ENCODE results near the gene FAM174B. TPM values are rescaled to one million over a fixed set of nuclear protein-coding genes. Genes with fewer than 3 reads are reported as not detected.

The FAM174B gene
- total RNA-seq, 1 experiment from 2014 or later: 0.30 TPM

DNA sequence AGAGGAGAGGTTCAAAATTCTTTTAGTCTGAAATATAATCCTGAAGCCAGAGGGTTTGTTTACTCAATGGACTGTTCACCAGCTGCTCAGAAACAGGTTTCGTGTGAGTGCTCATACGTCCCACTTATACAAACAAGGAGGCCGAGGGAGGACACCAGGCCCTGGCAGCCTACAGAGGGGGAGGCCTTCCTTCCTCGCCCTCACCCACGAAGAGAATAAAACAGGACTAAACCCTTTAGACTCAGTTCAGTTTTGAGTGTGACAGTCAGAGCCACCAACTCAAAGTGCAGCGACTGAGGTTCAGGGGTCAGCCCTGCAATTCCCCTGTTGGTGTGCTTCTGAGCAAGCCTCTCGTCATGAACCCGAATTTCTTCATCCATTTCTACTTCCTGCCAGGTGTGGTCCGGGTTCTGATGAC lies 17.3 kb downstream of the FAM174B start:
- no peak overlapping the region for H3K4me3 ChIP-seq (replicated peaks in 1 of 2; ENCODE audit: low read depth in 1 of 2, low read length in 2 of 2)
- intact Hi-C loops (cut with micrococcal nuclease): no loop called here
- no peak overlapping the region for H3K9ac ChIP-seq (ENCODE audit: low read length)
- no peaks in the 10 kb centered on the region for H3K36me3 ChIP-seq (ENCODE audit: control insufficient read depth in 1 of 2, insufficient read depth in 2 of 2, low read length in 2 of 2)
- no peak overlapping the region for H2AFZ ChIP-seq (ENCODE audit: low read depth, low read length, poor library complexity, severe bottlenecking)
- ATAC-seq (no peak), DNase-seq (ENCODE audit: low read depth, low spot score) (no peak)
- TF ChIP-seq POLR2A (IDR thresholded peaks at IDR 0.05; ENCODE audit: borderline replicate concordance, extremely low read depth, insufficient read depth, insufficient read length) (no peak), TCF7L2 (IDR thresholded peaks at IDR 0.05; ENCODE audit: borderline replicate concordance, extremely low read depth, insufficient read depth, insufficient read length) (no peak), ELF1 (IDR thresholded peaks at IDR 0.05; ENCODE audit: borderline replicate concordance, low read depth) (no peak), EGR1 (IDR thresholded peaks at IDR 0.05; ENCODE audit: low read depth) (no peak)
- TF ChIP-seq, protein P1, sequence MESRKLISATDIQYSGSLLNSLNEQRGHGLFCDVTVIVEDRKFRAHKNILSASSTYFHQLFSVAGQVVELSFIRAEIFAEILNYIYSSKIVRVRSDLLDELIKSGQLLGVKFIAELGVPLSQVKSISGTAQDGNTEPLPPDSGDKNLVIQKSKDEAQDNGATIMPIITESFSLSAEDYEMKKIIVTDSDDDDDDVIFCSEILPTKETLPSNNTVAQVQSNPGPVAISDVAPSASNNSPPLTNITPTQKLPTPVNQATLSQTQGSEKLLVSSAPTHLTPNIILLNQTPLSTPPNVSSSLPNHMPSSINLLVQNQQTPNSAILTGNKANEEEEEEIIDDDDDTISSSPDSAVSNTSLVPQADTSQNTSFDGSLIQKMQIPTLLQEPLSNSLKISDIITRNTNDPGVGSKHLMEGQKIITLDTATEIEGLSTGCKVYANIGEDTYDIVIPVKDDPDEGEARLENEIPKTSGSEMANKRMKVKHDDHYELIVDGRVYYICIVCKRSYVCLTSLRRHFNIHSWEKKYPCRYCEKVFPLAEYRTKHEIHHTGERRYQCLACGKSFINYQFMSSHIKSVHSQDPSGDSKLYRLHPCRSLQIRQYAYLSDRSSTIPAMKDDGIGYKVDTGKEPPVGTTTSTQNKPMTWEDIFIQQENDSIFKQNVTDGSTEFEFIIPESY (IDR thresholded peaks at IDR 0.05; ENCODE audit: extremely low read depth, insufficient replicate concordance, low read length): no peak
- no TSS peak for BruUV-seq (replicated peaks)
- ChIA-PET POLR2A (no interaction called here), CTCF (interaction anchor here (1.5 kb wide), 1 partner anchor 76 kb away, joined by 3 read pairs; no protein-coding TSS in a partner anchor), RAD21 (ENCODE audit: low non-redundant PET in 1 of 2, low total read pairs in 2 of 2, uncharacterized antibody in 2 of 2, unreplicated experiment in 2 of 2) (no interaction called here)
- H4K20me1 ChIP-seq (ENCODE audit: insufficient read depth): no peaks in the 10 kb centered on the region
- H3K9me3 ChIP-seq (ENCODE audit: control insufficient read depth in 1 of 2, insufficient read depth in 1 of 2, low read depth in 1 of 2, low read length in 2 of 2): no peaks in the 10 kb centered on the region
- no peak overlapping the region for H3K27ac ChIP-seq (ENCODE audit: low read depth, low read length)
- H3K79me2 ChIP-seq (ENCODE audit: insufficient read depth, low read length): no peaks in the 10 kb centered on the region
- H3K27me3 ChIP-seq (ENCODE audit: insufficient read depth, low read length): no peaks in the 10 kb centered on the region
- peaks cover 0 to 5% of the 10 kb centered on the region in 2 experiments; a peak in 1 of 4 replicates for H3K4me1 ChIP-seq (ENCODE audit: control insufficient read depth in 1 of 2, insufficient read depth in 2 of 2, low read length in 2 of 2)
- H3K9me2 ChIP-seq (ENCODE audit: insufficient read depth): no peaks in the 10 kb centered on the region
- H3K4me2 ChIP-seq (ENCODE audit: low read length): no peak overlapping the region

DNA sequence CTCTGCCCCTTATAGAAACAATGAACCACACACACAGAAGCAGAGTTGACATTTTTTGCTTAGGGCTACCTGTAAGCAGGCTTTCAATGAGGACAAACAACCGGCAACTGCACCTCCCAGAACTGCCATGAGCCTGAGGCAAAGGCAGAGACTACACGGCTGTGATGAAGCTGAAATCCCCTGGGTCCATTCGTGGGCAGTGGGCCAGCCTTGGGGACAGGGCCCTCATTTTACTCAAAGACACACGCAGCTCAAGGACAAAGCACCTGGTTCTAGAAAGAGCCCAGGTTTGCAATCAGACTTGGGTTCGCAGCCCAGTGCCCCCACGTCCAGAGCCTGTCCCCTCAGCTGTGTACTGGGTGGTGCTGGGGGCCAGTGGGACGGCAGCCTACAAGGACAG lies 17.9 kb downstream of the FAM174B start:
- Histone ChIP-seq H3K79me2 (ENCODE audit: insufficient read depth, low read length) (no peaks in the 10 kb centered on the region), H4K20me1 (ENCODE audit: insufficient read depth) (no peaks in the 10 kb centered on the region), H3K27ac (ENCODE audit: low read depth, low read length) (no peak overlapping the region), H2AFZ (ENCODE audit: low read depth, low read length, poor library complexity, severe bottlenecking) (no peak overlapping the region), H3K4me3 (replicated peaks in 1 of 2; ENCODE audit: low read depth in 1 of 2, low read length in 2 of 2) (no peak overlapping the region), H3K9me2 (ENCODE audit: insufficient read depth) (no peaks in the 10 kb centered on the region), H3K4me2 (ENCODE audit: low read length) (no peak overlapping the region), H3K9ac (ENCODE audit: low read length) (no peak overlapping the region), H3K27me3 (ENCODE audit: insufficient read depth, low read length) (no peaks in the 10 kb centered on the region), H3K4me1 (ENCODE audit: control insufficient read depth in 1 of 2, insufficient read depth in 2 of 2, low read length in 2 of 2) (peaks cover 0 to 5% of the 10 kb centered on the region in 2 experiments; a peak in 1 of 4 replicates), H3K36me3 (ENCODE audit: control insufficient read depth in 1 of 2, insufficient read depth in 2 of 2, low read length in 2 of 2) (no peaks in the 10 kb centered on the region), H3K9me3 (ENCODE audit: control insufficient read depth in 1 of 2, insufficient read depth in 1 of 2, low read depth in 1 of 2, low read length in 2 of 2) (no peaks in the 10 kb centered on the region)
- POLR2A ChIA-PET: no interaction called here
- DNase-seq (ENCODE audit: low read depth, low spot score) (no peak), ATAC-seq (no peak)
- RAD21 ChIA-PET (ENCODE audit: low non-redundant PET in 1 of 2, low total read pairs in 2 of 2, uncharacterized antibody in 2 of 2, unreplicated experiment in 2 of 2): no interaction called here
- no TSS peak for BruUV-seq (replicated peaks)
- CTCF ChIA-PET: no interaction called here
- intact Hi-C loops (cut with micrococcal nuclease): no loop called here
- TF ChIP-seq TCF7L2 (IDR thresholded peaks at IDR 0.05; ENCODE audit: borderline replicate concordance, extremely low read depth, insufficient read depth, insufficient read length): no peak
- TF ChIP-seq, protein P2, sequence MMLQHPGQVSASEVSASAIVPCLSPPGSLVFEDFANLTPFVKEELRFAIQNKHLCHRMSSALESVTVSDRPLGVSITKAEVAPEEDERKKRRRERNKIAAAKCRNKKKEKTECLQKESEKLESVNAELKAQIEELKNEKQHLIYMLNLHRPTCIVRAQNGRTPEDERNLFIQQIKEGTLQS (IDR thresholded peaks at IDR 0.05): no peak
- no peak for TF ChIP-seq JUND (IDR thresholded peaks at IDR 0.05)
- no peak for TF ChIP-seq EGR1 (IDR thresholded peaks at IDR 0.05; ENCODE audit: low read depth)
- TF ChIP-seq ZNF274 (IDR thresholded peaks at IDR 0.05; ENCODE audit: low read depth, low read length): no peak
- no peak for TF ChIP-seq POLR2A (IDR thresholded peaks at IDR 0.05; ENCODE audit: borderline replicate concordance, extremely low read depth, insufficient read depth, insufficient read length)
- no peak for TF ChIP-seq SIN3A (IDR thresholded peaks at IDR 0.05; ENCODE audit: low read depth)
- TF ChIP-seq RAD21 (IDR thresholded peaks at IDR 0.05; ENCODE audit: low read depth): no peak
- no peak for TF ChIP-seq ELF1 (IDR thresholded peaks at IDR 0.05; ENCODE audit: borderline replicate concordance, low read depth)
- TF ChIP-seq EZH2phosphoT487 (IDR thresholded peaks at IDR 0.05; ENCODE audit: borderline replicate concordance): no peak
- TF ChIP-seq, protein P3, sequence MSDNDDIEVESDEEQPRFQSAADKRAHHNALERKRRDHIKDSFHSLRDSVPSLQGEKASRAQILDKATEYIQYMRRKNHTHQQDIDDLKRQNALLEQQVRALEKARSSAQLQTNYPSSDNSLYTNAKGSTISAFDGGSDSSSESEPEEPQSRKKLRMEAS (IDR thresholded peaks at IDR 0.05): no peak
- TF ChIP-seq ZFX (IDR thresholded peaks at IDR 0.05): no peak
- TF ChIP-seq YY1 (IDR thresholded peaks at IDR 0.05; ENCODE audit: extremely low read depth, insufficient replicate concordance, low read depth, low read length): no peak
- TF ChIP-seq, protein P1 (IDR thresholded peaks at IDR 0.05; ENCODE audit: extremely low read depth, insufficient replicate concordance, low read length): no peak
- TF ChIP-seq SRF (IDR thresholded peaks at IDR 0.05; ENCODE audit: low read depth): no peak
- TF ChIP-seq CBX3 (IDR thresholded peaks at IDR 0.05; ENCODE audit: low read depth): no peak
- no peak for TF ChIP-seq POLR2AphosphoS5 (IDR thresholded peaks at IDR 0.05; ENCODE audit: low read depth, low read length)

All from HCT116 (cell line).